WTC11 (cell line): Measurements from ENCODE around the gene TSPO2. TPM values are rescaled to one million over a fixed set of nuclear protein-coding genes. Genes with fewer than 3 reads are reported as not detected.

Source experiments
- CREB1 ChIP-seq: sonication (generic); formaldehyde crosslinking; IDR thresholded peaks from 2 replicates; pipeline ENCODE4 v1.8.0; 2023; ENCODE audit warnings: mild to moderate bottlenecking, missing genetic modification reagents
- ESRRA ChIP-seq: sonication (generic); formaldehyde crosslinking; IDR thresholded peaks from 2 replicates; pipeline ENCODE4 v1.8.1; 2022; ENCODE audit warnings: mild to moderate bottlenecking, missing genetic modification reagents, borderline replicate concordance
- FOXK1 ChIP-seq: sonication (generic); formaldehyde crosslinking; IDR thresholded peaks from 2 replicates; pipeline ENCODE4 v1.8.0; 2022; ENCODE audit warnings: mild to moderate bottlenecking, moderate library complexity, missing genetic modification reagents
- FOXP1 ChIP-seq: sonication (generic); formaldehyde crosslinking; IDR thresholded peaks from 2 replicates; pipeline ENCODE4 v1.8.0; 2022; ENCODE audit warnings: missing genetic modification reagents, mild to moderate bottlenecking, moderate library complexity, borderline replicate concordance
- HMGA2 ChIP-seq: fragments of 250-450 bp; sonication (Bioruptor Pico); IDR thresholded peaks from 2 replicates; pipeline ENCODE4 v1.4.0; 2021; ENCODE audit warnings: mild to moderate bottlenecking, moderate library complexity
- IRF2 ChIP-seq: sonication (generic); formaldehyde crosslinking; IDR thresholded peaks from 2 replicates; pipeline ENCODE4 v1.8.0; 2022; ENCODE audit warnings: low read depth, missing genetic modification reagents, borderline replicate concordance
- JUN ChIP-seq: sonication (generic); formaldehyde crosslinking; IDR thresholded peaks from 2 replicates; pipeline ENCODE4 v1.8.0; 2023; ENCODE audit warnings: mild to moderate bottlenecking, missing genetic modification reagents
- KAT7 ChIP-seq: sonication (generic); formaldehyde crosslinking; IDR thresholded peaks from 2 replicates; pipeline ENCODE4 v1.8.1; 2023; ENCODE audit warnings: missing genetic modification reagents, mild to moderate bottlenecking, borderline replicate concordance
- NFE2L1 ChIP-seq: sonication (generic); formaldehyde crosslinking; IDR thresholded peaks from 2 replicates; pipeline ENCODE4 v1.8.1; 2023; ENCODE audit warnings: missing genetic modification reagents
- NR3C1 ChIP-seq: sonication (generic); formaldehyde crosslinking; conservative IDR thresholded peaks from 2 replicates; pipeline ENCODE4 v1.8.1; 2023; ENCODE audit warnings: low read depth, mild to moderate bottlenecking, missing genetic modification reagents
- SP1 ChIP-seq: sonication (generic); formaldehyde crosslinking; conservative IDR thresholded peaks from 2 replicates; pipeline ENCODE4 v1.8.1; 2022; ENCODE audit warnings: missing genetic modification reagents
- TCF7 ChIP-seq: sonication (generic); formaldehyde crosslinking; IDR thresholded peaks from 2 replicates; pipeline ENCODE4 v1.8.0; 2022; ENCODE audit warnings: mild to moderate bottlenecking, low read depth, missing genetic modification reagents, moderate library complexity
- TEAD1 ChIP-seq: sonication (generic); formaldehyde crosslinking; IDR thresholded peaks from 2 replicates; pipeline ENCODE4 v1.8.0; 2022; ENCODE audit warnings: mild to moderate bottlenecking, missing genetic modification reagents
- TEAD4 ChIP-seq: sonication (generic); formaldehyde crosslinking; IDR thresholded peaks from 2 replicates; pipeline ENCODE4 v1.8.0; 2022; ENCODE audit warnings: mild to moderate bottlenecking, missing genetic modification reagents
- ZBTB21 ChIP-seq: sonication (generic); formaldehyde crosslinking; IDR thresholded peaks from 2 replicates; pipeline ENCODE4 v1.8.1; 2023; ENCODE audit warnings: mild to moderate bottlenecking, missing genetic modification reagents, borderline replicate concordance
- ZNF121 ChIP-seq: sonication (generic); formaldehyde crosslinking; IDR thresholded peaks from 2 replicates; pipeline ENCODE4 v1.8.0; 2023; ENCODE audit warnings: missing genetic modification reagents
- ZNF138 ChIP-seq: sonication (generic); formaldehyde crosslinking; conservative IDR thresholded peaks from 2 replicates; pipeline ENCODE4 v1.8.1; 2022; ENCODE audit warnings: mild to moderate bottlenecking, moderate library complexity, missing genetic modification reagents
- ZNF263 ChIP-seq: sonication (generic); formaldehyde crosslinking; IDR thresholded peaks from 2 replicates; pipeline ENCODE4 v1.8.1; 2022; ENCODE audit warnings: low read depth, mild to moderate bottlenecking, moderate library complexity, missing genetic modification reagents
- total RNA-seq: library from RNA; stranded (reverse); gene quantifications from 3 replicates; pipeline ENCODE4 v1.2.3, GENCODE V29; 2021
- TF ChIP-seq, protein P1 (sequence below): sonication (generic); formaldehyde crosslinking; IDR thresholded peaks from 2 replicates; pipeline ENCODE4 v1.8.1; 2023; ENCODE audit warnings: mild to moderate bottlenecking, missing genetic modification reagents
- TF ChIP-seq, protein P2 (sequence below): sonication (generic); formaldehyde crosslinking; IDR thresholded peaks from 2 replicates; pipeline ENCODE4 v1.8.1; 2022; ENCODE audit warnings: mild to moderate bottlenecking, missing genetic modification reagents, moderate library complexity, borderline replicate concordance
- TF ChIP-seq, protein P3 (sequence below): fragments of 250-450 bp; sonication (Bioruptor Pico); conservative IDR thresholded peaks from 2 replicates; pipeline ENCODE4 v1.9.0; 2021; ENCODE audit warnings: mild to moderate bottlenecking
- TF ChIP-seq, protein P4 (sequence below): fragments of 250-450 bp; sonication (Bioruptor Pico); IDR thresholded peaks from 2 replicates; pipeline ENCODE4 v2.1.2; 2022; ENCODE audit warnings: mild to moderate bottlenecking, moderate library complexity
- TF ChIP-seq, protein P5 (sequence below): sonication (generic); formaldehyde crosslinking; IDR thresholded peaks from 2 replicates; pipeline ENCODE4 v1.8.1; 2023; ENCODE audit warnings: mild to moderate bottlenecking, moderate library complexity, missing genetic modification reagents
- TF ChIP-seq, protein P6 (sequence below): sonication (generic); formaldehyde crosslinking; IDR thresholded peaks from 2 replicates; pipeline ENCODE4 v1.8.1; 2023; ENCODE audit warnings: mild to moderate bottlenecking, missing genetic modification reagents, moderate library complexity
- TF ChIP-seq, protein P7 (sequence below): sonication (generic); formaldehyde crosslinking; IDR thresholded peaks from 2 replicates; pipeline ENCODE4 v1.8.1; 2022; ENCODE audit warnings: missing genetic modification reagents, borderline replicate concordance

Gene TSPO2
- total RNA-seq, 1 experiment from 2014 or later = not detected

DNA sequence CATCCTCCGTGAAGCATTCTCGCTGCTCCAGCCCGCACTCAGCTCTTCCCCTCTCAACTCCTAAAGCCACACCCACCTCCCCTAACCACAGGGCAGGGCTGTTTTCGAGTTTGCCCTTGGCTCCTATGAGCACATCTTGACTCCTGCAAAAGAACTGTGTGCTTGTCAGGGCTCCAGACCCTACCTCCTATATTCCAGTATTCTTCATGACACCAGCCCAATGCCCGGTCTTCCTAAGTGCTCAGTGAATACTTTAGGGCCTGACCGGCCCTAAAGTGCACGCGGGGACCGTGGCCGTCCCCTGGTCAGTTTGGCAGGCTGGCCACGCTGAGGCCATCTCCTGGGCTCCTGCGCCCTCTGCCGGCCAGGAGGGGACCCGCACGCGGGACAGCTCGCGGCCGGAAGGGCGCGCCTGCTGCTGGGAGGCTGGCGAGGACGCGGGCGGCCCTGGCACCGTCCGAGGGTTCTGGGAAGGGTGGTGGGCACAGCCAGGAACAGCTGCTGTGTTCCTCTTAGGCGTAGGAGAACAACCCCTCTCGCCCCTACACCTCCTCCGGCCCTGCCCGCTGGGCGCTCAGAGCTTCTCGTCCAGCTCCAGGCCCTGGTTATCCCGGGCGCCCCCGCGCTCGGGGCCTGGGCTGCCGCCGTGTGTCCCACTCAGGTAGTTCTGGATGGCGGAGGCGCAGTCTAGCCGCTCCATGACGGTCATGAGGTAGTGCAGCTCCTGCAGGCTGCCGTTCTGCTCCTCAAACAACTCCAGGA is 14.3 kb upstream of the TSPO2 start (continued):
- TF ChIP-seq, protein P1, sequence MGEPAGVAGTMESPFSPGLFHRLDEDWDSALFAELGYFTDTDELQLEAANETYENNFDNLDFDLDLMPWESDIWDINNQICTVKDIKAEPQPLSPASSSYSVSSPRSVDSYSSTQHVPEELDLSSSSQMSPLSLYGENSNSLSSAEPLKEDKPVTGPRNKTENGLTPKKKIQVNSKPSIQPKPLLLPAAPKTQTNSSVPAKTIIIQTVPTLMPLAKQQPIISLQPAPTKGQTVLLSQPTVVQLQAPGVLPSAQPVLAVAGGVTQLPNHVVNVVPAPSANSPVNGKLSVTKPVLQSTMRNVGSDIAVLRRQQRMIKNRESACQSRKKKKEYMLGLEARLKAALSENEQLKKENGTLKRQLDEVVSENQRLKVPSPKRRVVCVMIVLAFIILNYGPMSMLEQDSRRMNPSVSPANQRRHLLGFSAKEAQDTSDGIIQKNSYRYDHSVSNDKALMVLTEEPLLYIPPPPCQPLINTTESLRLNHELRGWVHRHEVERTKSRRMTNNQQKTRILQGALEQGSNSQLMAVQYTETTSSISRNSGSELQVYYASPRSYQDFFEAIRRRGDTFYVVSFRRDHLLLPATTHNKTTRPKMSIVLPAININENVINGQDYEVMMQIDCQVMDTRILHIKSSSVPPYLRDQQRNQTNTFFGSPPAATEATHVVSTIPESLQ (CRISPR knock-in tag) = no peak
- TF ChIP-seq ZNF138 (CRISPR knock-in tag) (no peak), SP1 (CRISPR knock-in tag) (peak; percentile 61; the same call in 1 of the 2 replicates), KAT7 (CRISPR knock-in tag) (0 out of 2 replicates have a peak, but pooled peaks have one; percentile 77), IRF2 (CRISPR knock-in tag) (no peak), NFE2L1 (CRISPR knock-in tag) (no peak), ZNF263 (CRISPR knock-in tag) (no peak), NR3C1 (CRISPR knock-in tag) (no peak), ZNF121 (no peak), TCF7 (CRISPR knock-in tag) (no peak), TEAD1 (CRISPR knock-in tag) (no peak), ESRRA (no peak; the same call in 1 of the 2 replicates), FOXP1 (CRISPR knock-in tag) (peak; percentile 73; the same call in 1 of the 2 replicates), HMGA2 (CRISPR knock-in tag) (no peak), CREB1 (CRISPR knock-in tag) (no peak), TEAD4 (CRISPR knock-in tag) (no peak), FOXK1 (peak; percentile 32), ZBTB21 (CRISPR knock-in tag) (no peak), JUN (CRISPR knock-in tag) (no peak)
- TF ChIP-seq, protein P2, sequence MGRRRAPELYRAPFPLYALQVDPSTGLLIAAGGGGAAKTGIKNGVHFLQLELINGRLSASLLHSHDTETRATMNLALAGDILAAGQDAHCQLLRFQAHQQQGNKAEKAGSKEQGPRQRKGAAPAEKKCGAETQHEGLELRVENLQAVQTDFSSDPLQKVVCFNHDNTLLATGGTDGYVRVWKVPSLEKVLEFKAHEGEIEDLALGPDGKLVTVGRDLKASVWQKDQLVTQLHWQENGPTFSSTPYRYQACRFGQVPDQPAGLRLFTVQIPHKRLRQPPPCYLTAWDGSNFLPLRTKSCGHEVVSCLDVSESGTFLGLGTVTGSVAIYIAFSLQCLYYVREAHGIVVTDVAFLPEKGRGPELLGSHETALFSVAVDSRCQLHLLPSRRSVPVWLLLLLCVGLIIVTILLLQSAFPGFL (CRISPR knock-in tag) = no peak
- TF ChIP-seq, protein P3, sequence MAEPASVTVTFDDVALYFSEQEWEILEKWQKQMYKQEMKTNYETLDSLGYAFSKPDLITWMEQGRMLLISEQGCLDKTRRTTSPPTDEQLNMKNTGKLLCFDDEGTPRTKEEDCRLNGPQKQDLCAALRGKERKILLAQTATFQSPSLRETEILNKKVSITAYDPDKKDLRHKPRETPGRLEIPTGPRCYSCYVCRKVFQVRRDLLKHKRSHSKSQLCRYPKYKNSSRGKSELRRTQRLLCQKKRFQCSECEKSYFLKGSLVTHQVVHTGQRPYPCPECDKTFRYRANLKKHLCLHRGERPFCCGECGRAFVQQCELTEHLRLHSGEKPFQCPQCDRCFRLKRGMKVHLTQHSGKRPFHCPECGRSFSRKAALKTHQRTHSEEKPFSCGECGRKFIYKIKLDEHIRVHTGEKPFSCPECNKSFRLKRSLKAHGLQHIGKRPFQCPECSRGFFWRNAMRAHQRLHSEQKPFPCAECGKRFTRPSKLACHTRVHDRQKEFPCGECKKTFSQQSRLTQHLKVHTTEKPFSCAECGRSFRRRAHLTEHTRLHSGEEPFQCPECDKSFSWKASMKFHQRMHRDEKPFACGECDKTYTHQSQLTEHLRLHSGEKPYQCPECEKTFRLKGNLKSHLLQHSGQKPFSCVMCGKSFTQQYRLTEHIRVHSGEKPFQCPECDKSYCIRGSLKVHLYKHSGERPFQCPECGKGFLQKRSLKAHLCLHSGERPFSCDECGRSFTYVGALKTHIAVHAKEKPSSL = no peak
- TF ChIP-seq, protein P4, sequence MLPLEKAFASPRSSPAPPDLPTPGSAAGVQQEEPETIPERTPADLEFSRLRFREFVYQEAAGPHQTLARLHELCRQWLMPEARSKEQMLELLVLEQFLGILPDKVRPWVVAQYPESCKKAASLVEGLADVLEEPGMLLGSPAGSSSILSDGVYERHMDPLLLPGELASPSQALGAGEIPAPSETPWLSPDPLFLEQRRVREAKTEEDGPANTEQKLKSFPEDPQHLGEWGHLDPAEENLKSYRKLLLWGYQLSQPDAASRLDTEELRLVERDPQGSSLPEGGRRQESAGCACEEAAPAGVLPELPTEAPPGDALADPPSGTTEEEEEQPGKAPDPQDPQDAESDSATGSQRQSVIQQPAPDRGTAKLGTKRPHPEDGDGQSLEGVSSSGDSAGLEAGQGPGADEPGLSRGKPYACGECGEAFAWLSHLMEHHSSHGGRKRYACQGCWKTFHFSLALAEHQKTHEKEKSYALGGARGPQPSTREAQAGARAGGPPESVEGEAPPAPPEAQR (CRISPR knock-in tag) = no peak
- TF ChIP-seq, protein P5, sequence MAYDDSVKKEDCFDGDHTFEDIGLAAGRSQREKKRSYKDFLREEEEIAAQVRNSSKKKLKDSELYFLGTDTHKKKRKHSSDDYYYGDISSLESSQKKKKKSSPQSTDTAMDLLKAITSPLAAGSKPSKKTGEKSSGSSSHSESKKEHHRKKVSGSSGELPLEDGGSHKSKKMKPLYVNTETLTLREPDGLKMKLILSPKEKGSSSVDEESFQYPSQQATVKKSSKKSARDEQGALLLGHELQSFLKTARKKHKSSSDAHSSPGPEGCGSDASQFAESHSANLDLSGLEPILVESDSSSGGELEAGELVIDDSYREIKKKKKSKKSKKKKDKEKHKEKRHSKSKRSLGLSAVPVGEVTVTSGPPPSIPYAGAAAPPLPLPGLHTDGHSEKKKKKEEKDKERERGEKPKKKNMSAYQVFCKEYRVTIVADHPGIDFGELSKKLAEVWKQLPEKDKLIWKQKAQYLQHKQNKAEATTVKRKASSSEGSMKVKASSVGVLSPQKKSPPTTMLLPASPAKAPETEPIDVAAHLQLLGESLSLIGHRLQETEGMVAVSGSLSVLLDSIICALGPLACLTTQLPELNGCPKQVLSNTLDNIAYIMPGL (CRISPR knock-in tag) = peak; percentile 99
- TF ChIP-seq, protein P6, sequence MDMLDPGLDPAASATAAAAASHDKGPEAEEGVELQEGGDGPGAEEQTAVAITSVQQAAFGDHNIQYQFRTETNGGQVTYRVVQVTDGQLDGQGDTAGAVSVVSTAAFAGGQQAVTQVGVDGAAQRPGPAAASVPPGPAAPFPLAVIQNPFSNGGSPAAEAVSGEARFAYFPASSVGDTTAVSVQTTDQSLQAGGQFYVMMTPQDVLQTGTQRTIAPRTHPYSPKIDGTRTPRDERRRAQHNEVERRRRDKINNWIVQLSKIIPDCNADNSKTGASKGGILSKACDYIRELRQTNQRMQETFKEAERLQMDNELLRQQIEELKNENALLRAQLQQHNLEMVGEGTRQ (CRISPR knock-in tag) = no peak; the same call in 1 of the 2 replicates
- TF ChIP-seq, protein P7, sequence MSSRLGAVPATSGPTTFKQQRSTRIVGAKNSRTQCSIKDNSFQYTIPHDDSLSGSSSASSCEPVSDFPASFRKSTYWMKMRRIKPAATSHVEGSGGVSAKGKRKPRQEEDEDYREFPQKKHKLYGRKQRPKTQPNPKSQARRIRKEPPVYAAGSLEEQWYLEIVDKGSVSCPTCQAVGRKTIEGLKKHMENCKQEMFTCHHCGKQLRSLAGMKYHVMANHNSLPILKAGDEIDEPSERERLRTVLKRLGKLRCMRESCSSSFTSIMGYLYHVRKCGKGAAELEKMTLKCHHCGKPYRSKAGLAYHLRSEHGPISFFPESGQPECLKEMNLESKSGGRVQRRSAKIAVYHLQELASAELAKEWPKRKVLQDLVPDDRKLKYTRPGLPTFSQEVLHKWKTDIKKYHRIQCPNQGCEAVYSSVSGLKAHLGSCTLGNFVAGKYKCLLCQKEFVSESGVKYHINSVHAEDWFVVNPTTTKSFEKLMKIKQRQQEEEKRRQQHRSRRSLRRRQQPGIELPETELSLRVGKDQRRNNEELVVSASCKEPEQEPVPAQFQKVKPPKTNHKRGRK (CRISPR knock-in tag) = no peak
